GM19099 (cell line): ENCODE results near the gene NCOR1.

Source experiments
- POLR2A ChIP-seq: IDR thresholded peaks from 3 replicates; pipeline ENCODE4 v1.6.1; 2011; ENCODE audit warnings: low read depth; ENCODE audit not compliant: insufficient read length; ENCODE audit errors: extremely low read depth

The NCOR1 gene

GRCh38 chr17:16005636-16006035 lies 209.7 kb downstream of the NCOR1 start:
- no peak for TF ChIP-seq POLR2A

- no peak for TF ChIP-seq POLR2A
These were observed 211.5 kb downstream of the NCOR1 start for GRCh38 chr17:16003841-16004240.

GRCh38 chr17:16002708-16003260 lies 212.6 kb downstream of the NCOR1 start:
- TF ChIP-seq POLR2A: no peak

GRCh38 chr17:16001226-16001897 lies 214.0 kb downstream of the NCOR1 start:
- no peak for TF ChIP-seq POLR2A

- no peak for TF ChIP-seq POLR2A
These were observed 215.1 kb downstream of the NCOR1 start for GRCh38 chr17:15999974-16000827.

GRCh38 chr17:15999141-15999973 lies 216.0 kb downstream of the NCOR1 start, which contains the start of the genes TTC19 and ZSWIM7:
TTC19 (plus strand) TSS chr17:15999824; CDS start chr17:15999849, 25 bp downstream.
ZSWIM7 (minus strand) TSS chr17:15999704; CDS start chr17:15999594, 110 bp downstream.
- TF ChIP-seq POLR2A: peak; percentile 98

GRCh38 chr17:15998031-15998562 lies 217.2 kb downstream of the NCOR1 start:
- no peak for TF ChIP-seq POLR2A

- TF ChIP-seq POLR2A: no peak
These were observed 219.0 kb downstream of the NCOR1 start for GRCh38 chr17:15996322-15996721.

- TF ChIP-seq POLR2A: no peak
These were observed 233.4 kb downstream of the NCOR1 start for GRCh38 chr17:15981646-15982580.

- TF ChIP-seq POLR2A: no peak
These were observed 234.1 kb downstream of the NCOR1 start for GRCh38 chr17:15981208-15981607.
